PC-9 (cell line): ENCODE data around the gene KCNJ5.

ENCODE experiments used
- CTCF ChIP-seq: fragments of 200-600 bp; sonication (generic); conservative IDR thresholded peaks from 2 replicates; pipeline ENCODE4 v1.6.1; 2017; ENCODE audit warnings: mixed run types, antibody characterized with exemption, mild to moderate bottlenecking, moderate library complexity
- EZH2 ChIP-seq: fragments of 200-600 bp; sonication (generic); IDR thresholded peaks from 2 replicates; pipeline ENCODE4 v1.8.0; 2017; ENCODE audit warnings: antibody characterized with exemption, low read depth

GRCh38 chr11:128926437-128927107 is 35.4 kb downstream of the KCNJ5 start:
- TF ChIP-seq CTCF (no peak), EZH2 (no peak)
